SK-N-SH treated with all-trans-retinoic acid at 6 μM for 48 hours (cell line): ENCODE data around the gene TALDO1.
A peak's percentile ranks its signal among the peaks of the same experiment; 100 is the strongest.
"Not testable (repeated sequence)": the region's sequence is repeated elsewhere in the genome, so short reads cannot be mapped to it uniquely, and the experiment has no call there.

Source experiments
- ATAC-seq: fragments of 200-7000 bp; cut with Tn5 transposase; 3 replicates; pipeline ENCODE4 v1.9.1; 2020; ENCODE audit warnings: mild to moderate bottlenecking, moderate library complexity
- CREB5 ChIP-seq: fragments of 250-450 bp; sonication (Bioruptor Pico); IDR thresholded peaks from 2 replicates; pipeline ENCODE4 v1.5.1; 2020; ENCODE audit warnings: low read depth, mild to moderate bottlenecking, moderate library complexity
- CSDC2 ChIP-seq: fragments of 250-450 bp; sonication (Bioruptor Pico); IDR thresholded peaks from 2 replicates; pipeline ENCODE4 v1.5.0; 2020; ENCODE audit warnings: mild to moderate bottlenecking, moderate library complexity
- CSRNP3 ChIP-seq: fragments of 250-450 bp; sonication (Bioruptor Pico); IDR thresholded peaks from 2 replicates; pipeline ENCODE4 v1.5.1; 2021; ENCODE audit warnings: mild to moderate bottlenecking, moderate library complexity
- GLIS3 ChIP-seq: fragments of 250-450 bp; sonication (Bioruptor Pico); IDR thresholded peaks from 2 replicates; pipeline ENCODE4 v1.5.0; 2020; ENCODE audit warnings: mild to moderate bottlenecking, moderate library complexity
- ISL1 ChIP-seq: fragments of 250-450 bp; sonication (Bioruptor Pico); IDR thresholded peaks from 2 replicates; pipeline ENCODE4 v2.1.2; 2022; ENCODE audit warnings: mild to moderate bottlenecking, moderate library complexity
- OSR1 ChIP-seq: fragments of 250-450 bp; sonication (Bioruptor Pico); IDR thresholded peaks from 2 replicates; pipeline ENCODE4 v1.8.0; 2022; ENCODE audit warnings: moderate library complexity, mild to moderate bottlenecking, inconsistent platforms
- PATZ1 ChIP-seq: fragments of 250-450 bp; sonication (Bioruptor Pico); IDR thresholded peaks from 2 replicates; pipeline ENCODE4 v1.8.0; 2020; ENCODE audit warnings: mild to moderate bottlenecking, moderate library complexity, borderline replicate concordance
- POU6F1 ChIP-seq: fragments of 250-450 bp; sonication (Bioruptor Pico); IDR thresholded peaks from 2 replicates; pipeline ENCODE4 v1.8.0; 2021; ENCODE audit warnings: low read depth, mild to moderate bottlenecking, moderate library complexity, borderline replicate concordance
- PPARA ChIP-seq: fragments of 250-450 bp; sonication (Bioruptor Pico); IDR thresholded peaks from 2 replicates; pipeline ENCODE4 v1.5.0; 2020; ENCODE audit warnings: mild to moderate bottlenecking, borderline replicate concordance
- RARB ChIP-seq: fragments of 250-450 bp; sonication (Bioruptor Pico); IDR thresholded peaks from 2 replicates; pipeline ENCODE4 v1.8.0; 2021; ENCODE audit warnings: mild to moderate bottlenecking, moderate library complexity
- TCF4 ChIP-seq: fragments of 250-450 bp; sonication (Bioruptor Pico); IDR thresholded peaks from 2 replicates; pipeline ENCODE4 v1.8.0; 2021; ENCODE audit warnings: mild to moderate bottlenecking, moderate library complexity, borderline replicate concordance
- TOX ChIP-seq: fragments of 250-450 bp; sonication (Bioruptor Pico); IDR thresholded peaks from 2 replicates; pipeline ENCODE4 v1.8.0; 2021; ENCODE audit warnings: mild to moderate bottlenecking, moderate library complexity, borderline replicate concordance
- TSHZ2 ChIP-seq: fragments of 250-450 bp; sonication (Bioruptor Pico); IDR thresholded peaks from 2 replicates; pipeline ENCODE4 v1.5.0; 2020; ENCODE audit warnings: mild to moderate bottlenecking, moderate library complexity
- ZC3H10 ChIP-seq: fragments of 250-450 bp; sonication (Bioruptor Pico); IDR thresholded peaks from 2 replicates; pipeline ENCODE4 v1.5.1; 2021; ENCODE audit warnings: mild to moderate bottlenecking, moderate library complexity
- ZFP3 ChIP-seq: fragments of 250-450 bp; sonication (Bioruptor Pico); IDR thresholded peaks from 2 replicates; pipeline ENCODE4 v1.5.0; 2020; ENCODE audit warnings: mild to moderate bottlenecking, moderate library complexity
- ZFP30 ChIP-seq: fragments of 450-650 bp; formaldehyde crosslinking; IDR thresholded peaks from 2 replicates; pipeline ENCODE4 v1.5.0; 2022; ENCODE audit warnings: mild to moderate bottlenecking, moderate library complexity
- ZNF70 ChIP-seq: fragments of 450-650 bp; formaldehyde crosslinking; IDR thresholded peaks from 2 replicates; pipeline ENCODE4 v1.5.0; 2020; ENCODE audit warnings: mild to moderate bottlenecking, moderate library complexity
- ZNF8 ChIP-seq: fragments of 450-650 bp; formaldehyde crosslinking; IDR thresholded peaks from 2 replicates; pipeline ENCODE4 v1.5.0; 2020; ENCODE audit warnings: mild to moderate bottlenecking, moderate library complexity

The TALDO1 gene

GRCh38 chr11:733072-733471, 14.2 kb upstream of the TALDO1 start (continued):
- TF ChIP-seq TSHZ2 (CRISPR knock-in tag): no peak
- TF ChIP-seq ZFP30 (CRISPR knock-in tag): no peak
- no peak for TF ChIP-seq TCF4
- TF ChIP-seq ZC3H10 (CRISPR knock-in tag): no peak
- TF ChIP-seq POU6F1: no peak

- not testable (repeated sequence) for ATAC-seq
Measured at GRCh38 chr11:734541-734940, 12.7 kb upstream of the TALDO1 start.

- peak; percentile 28; the same call in 1 of the 3 replicates for ATAC-seq
Measured at GRCh38 chr11:737366-737765, 9.9 kb upstream of the TALDO1 start.

GRCh38 chr11:737899-738298, 9.4 kb upstream of the TALDO1 start:
- ATAC-seq: not testable (repeated sequence)

More at GRCh38 chr11:737366-737765, 9.9 kb upstream of the TALDO1 start:
- TF ChIP-seq CSRNP3 (CRISPR knock-in tag) (no peak), GLIS3 (CRISPR knock-in tag) (no peak), ZNF70 (no peak), ZFP3 (CRISPR knock-in tag) (no peak), TCF4 (no peak), POU6F1 (no peak), CSDC2 (CRISPR knock-in tag) (no peak), RARB (CRISPR knock-in tag) (no peak), TOX (CRISPR knock-in tag) (no peak), ZFP30 (CRISPR knock-in tag) (no peak), OSR1 (no peak), PATZ1 (CRISPR knock-in tag) (no peak), PPARA (CRISPR knock-in tag) (no peak), ISL1 (CRISPR knock-in tag) (no peak), ZNF8 (CRISPR knock-in tag) (no peak), ZC3H10 (CRISPR knock-in tag) (no peak), CREB5 (CRISPR knock-in tag) (no peak)
